Measurements from ENCODE around the gene FAM13A. TPM values are rescaled to one million over a fixed set of nuclear protein-coding genes. Genes with fewer than 3 reads are reported as not detected.

FAM13A gene
- total RNA-seq, 2 experiments from 2014 or later: 9.6 to 10.2 TPM

- Histone ChIP-seq H3K36me3 (ENCODE audit: insufficient read depth, low read length) (peaks cover 36% of the 10 kb centered on the region), H3K4me1 (ENCODE audit: insufficient read depth, low read length) (no peaks in the 10 kb centered on the region), H3K9me3 (ENCODE audit: control insufficient read depth in 1 of 2, insufficient read depth in 1 of 2, low read length in 2 of 2) (no peaks in the 10 kb centered on the region), H3K27me3 (ENCODE audit: control insufficient read depth in 1 of 2, insufficient read depth in 2 of 2, low read length in 2 of 2) (no peaks in the 10 kb centered on the region), H3K27ac (ENCODE audit: low read depth in 1 of 2, low read length in 2 of 2) (no peak overlapping the region), H3K4me3 (ENCODE audit: low read length) (no peak overlapping the region)
- H3K9me3 Mint-ChIP-seq: no peaks in the 10 kb centered on the region
- no peak overlapping the region for H3K27ac Mint-ChIP-seq
- H3K4me1 Mint-ChIP-seq (ENCODE audit: low read depth): no peaks in the 10 kb centered on the region
- peaks cover 41% of the 10 kb centered on the region for H3K36me3 Mint-ChIP-seq (ENCODE audit: low read depth)
- H3K4me3 Mint-ChIP-seq: no peak overlapping the region
- ChIA-PET POLR2A (no interaction called here), CTCF (no interaction called here)
- no peak for TF ChIP-seq CTCF (IDR thresholded peaks at IDR 0.05)
- intact Hi-C loops (cut with DNase I, micrococcal nuclease): no loop called here
- ATAC-seq (ENCODE audit: poor library complexity): no peak
- no peak for DNase-seq
- no peaks in the 10 kb centered on the region for H3K27me3 Mint-ChIP-seq
Measured at GRCh38 chr4:88750369-88750768, 306.6 kb downstream of the FAM13A start.

GRCh38 chr4:88747351-88747750 is 309.6 kb downstream of the FAM13A start:
- Histone ChIP-seq H3K27me3 (ENCODE audit: control insufficient read depth in 1 of 2, insufficient read depth in 2 of 2, low read length in 2 of 2) (no peaks in the 10 kb centered on the region), H3K4me1 (ENCODE audit: insufficient read depth, low read length) (no peaks in the 10 kb centered on the region), H3K27ac (ENCODE audit: low read depth in 1 of 2, low read length in 2 of 2) (no peak overlapping the region), H3K36me3 (ENCODE audit: insufficient read depth, low read length) (peaks cover 36% of the 10 kb centered on the region), H3K9me3 (ENCODE audit: control insufficient read depth in 1 of 2, insufficient read depth in 1 of 2, low read length in 2 of 2) (no peaks in the 10 kb centered on the region), H3K4me3 (ENCODE audit: low read length) (no peak overlapping the region)
- intact Hi-C loops (cut with DNase I, micrococcal nuclease): no loop called here
- DNase-seq (no peak), ATAC-seq (ENCODE audit: poor library complexity) (no peak)
- no peaks in the 10 kb centered on the region for H3K27me3 Mint-ChIP-seq
- H3K27ac Mint-ChIP-seq: no peak overlapping the region
- ChIA-PET CTCF (no interaction called here), POLR2A (interaction anchor here (1.3 kb wide), 1 partner anchor 10 kb away, joined by 6 read pairs; no protein-coding TSS in a partner anchor)
- H3K36me3 Mint-ChIP-seq (ENCODE audit: low read depth): peaks cover 43% of the 10 kb centered on the region
- H3K4me1 Mint-ChIP-seq (ENCODE audit: low read depth): no peaks in the 10 kb centered on the region
- no peak for TF ChIP-seq CTCF (IDR thresholded peaks at IDR 0.05)
- H3K9me3 Mint-ChIP-seq: no peaks in the 10 kb centered on the region
- H3K4me3 Mint-ChIP-seq: no peak overlapping the region

- ChIA-PET POLR2A (interaction anchor here (1.3 kb wide), 1 partner anchor 9 kb away, joined by 6 read pairs; no protein-coding TSS in a partner anchor), CTCF (no interaction called here)
- Mint-ChIP-seq H3K27me3 (no peaks in the 10 kb centered on the region), H3K9me3 (no peaks in the 10 kb centered on the region), H3K36me3 (ENCODE audit: low read depth) (peaks cover 43% of the 10 kb centered on the region), H3K4me3 (no peak overlapping the region), H3K4me1 (ENCODE audit: low read depth) (no peaks in the 10 kb centered on the region), H3K27ac (no peak overlapping the region)
- intact Hi-C loops (cut with DNase I, micrococcal nuclease): no loop called here
- Histone ChIP-seq H3K27me3 (ENCODE audit: control insufficient read depth in 1 of 2, insufficient read depth in 2 of 2, low read length in 2 of 2) (no peaks in the 10 kb centered on the region), H3K4me1 (ENCODE audit: insufficient read depth, low read length) (no peaks in the 10 kb centered on the region), H3K4me3 (ENCODE audit: low read length) (no peak overlapping the region), H3K36me3 (ENCODE audit: insufficient read depth, low read length) (peaks cover 36% of the 10 kb centered on the region), H3K27ac (ENCODE audit: low read depth in 1 of 2, low read length in 2 of 2) (no peak overlapping the region), H3K9me3 (ENCODE audit: control insufficient read depth in 1 of 2, insufficient read depth in 1 of 2, low read length in 2 of 2) (no peaks in the 10 kb centered on the region)
- DNase-seq (no peak), ATAC-seq (ENCODE audit: poor library complexity) (no peak)
- TF ChIP-seq CTCF (IDR thresholded peaks at IDR 0.05): no peak
Measured at GRCh38 chr4:88746206-88746605, 310.8 kb downstream of the FAM13A start.
